RWPE1 (cell line): Measurements from ENCODE around the gene SZT2.
A peak's percentile ranks its signal among the peaks of the same experiment; 100 is the strongest.

Experiments used
- CTCF ChIA-PET: fragments of 350-600 bp; sonication (Branson Sonifier 250); formaldehyde crosslinking; extraction: SDS; loops from one replicate; lab custom pipeline; 2021; lab: Yijun Ruan, JAX
- POLR2A ChIA-PET: fragments of 400-600 bp; formaldehyde crosslinking; extraction: SDS; loops from one replicate; lab custom pipeline; 2020; ENCODE audit warnings: antibody characterized with exemption; ENCODE audit not compliant: low non-redundant PET; lab: Yijun Ruan, JAX
- DNase-seq: peaks from one replicate; pipeline ENCODE4 v3.0.0; 2012; ENCODE audit warnings: low spot score
- H3K27ac ChIP-seq: fragments of 450-650 bp; 2 replicates; pipeline ENCODE4 v1.5.1; 2017
- TF ChIP-seq, protein P1 (sequence below): fragments of 450-650 bp; conservative IDR thresholded peaks from 2 replicates; pipeline ENCODE4 v1.5.1; 2017; ENCODE audit warnings: low read depth, mild to moderate bottlenecking

Gene SZT2

GRCh38 chr1:43446881-43447835 is 57.5 kb downstream of the SZT2 start:
- TF ChIP-seq, protein P1, sequence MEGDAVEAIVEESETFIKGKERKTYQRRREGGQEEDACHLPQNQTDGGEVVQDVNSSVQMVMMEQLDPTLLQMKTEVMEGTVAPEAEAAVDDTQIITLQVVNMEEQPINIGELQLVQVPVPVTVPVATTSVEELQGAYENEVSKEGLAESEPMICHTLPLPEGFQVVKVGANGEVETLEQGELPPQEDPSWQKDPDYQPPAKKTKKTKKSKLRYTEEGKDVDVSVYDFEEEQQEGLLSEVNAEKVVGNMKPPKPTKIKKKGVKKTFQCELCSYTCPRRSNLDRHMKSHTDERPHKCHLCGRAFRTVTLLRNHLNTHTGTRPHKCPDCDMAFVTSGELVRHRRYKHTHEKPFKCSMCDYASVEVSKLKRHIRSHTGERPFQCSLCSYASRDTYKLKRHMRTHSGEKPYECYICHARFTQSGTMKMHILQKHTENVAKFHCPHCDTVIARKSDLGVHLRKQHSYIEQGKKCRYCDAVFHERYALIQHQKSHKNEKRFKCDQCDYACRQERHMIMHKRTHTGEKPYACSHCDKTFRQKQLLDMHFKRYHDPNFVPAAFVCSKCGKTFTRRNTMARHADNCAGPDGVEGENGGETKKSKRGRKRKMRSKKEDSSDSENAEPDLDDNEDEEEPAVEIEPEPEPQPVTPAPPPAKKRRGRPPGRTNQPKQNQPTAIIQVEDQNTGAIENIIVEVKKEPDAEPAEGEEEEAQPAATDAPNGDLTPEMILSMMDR, result no peak
- peak overlapping the region; percentile 98 for H3K27ac ChIP-seq
- DNase-seq, result no peak
- POLR2A ChIA-PET, result interaction anchor here (0.6 kb wide), 1 partner anchor 432 kb away, joined by 3 read pairs; no protein-coding TSS in a partner anchor
- CTCF ChIA-PET, result no interaction called here

DNA sequence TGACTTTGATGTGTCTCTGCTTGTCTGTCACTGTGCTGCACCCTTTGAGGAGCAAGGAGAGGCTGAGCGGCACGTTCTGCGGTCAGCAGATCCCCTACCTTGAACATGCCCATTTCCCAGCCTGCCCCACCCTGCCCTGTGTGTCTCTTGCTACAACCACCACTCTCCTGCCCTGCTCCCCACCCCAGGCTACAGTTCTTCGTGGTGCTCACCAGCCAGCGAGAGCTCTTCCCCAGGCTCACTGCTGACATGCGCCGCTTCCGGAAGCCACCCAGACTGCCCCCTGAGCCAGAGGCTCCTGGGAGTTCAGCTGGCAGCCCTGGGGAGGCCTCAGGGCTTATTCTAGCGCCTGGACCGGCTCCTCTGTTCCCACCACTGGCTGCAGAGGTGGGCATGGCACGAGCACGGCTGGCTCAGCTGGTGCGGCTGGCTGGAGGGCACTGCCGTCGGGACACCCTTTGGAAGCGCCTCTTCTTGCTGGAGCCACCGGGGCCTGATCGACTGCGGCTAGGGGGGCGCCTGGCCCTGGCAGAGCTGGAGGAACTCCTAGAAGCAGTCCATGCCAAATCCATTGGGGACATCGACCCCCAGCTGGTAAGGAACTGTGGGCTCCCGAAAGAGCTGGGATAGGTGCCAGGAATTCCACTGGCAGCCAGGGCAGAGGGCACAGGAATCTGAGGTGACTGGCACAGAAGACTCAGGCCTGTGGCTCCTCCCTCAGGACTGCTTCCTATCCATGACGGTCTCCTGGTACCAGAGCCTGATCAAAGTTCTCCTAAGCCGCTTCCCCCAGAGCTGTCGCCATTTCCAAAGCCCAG is 58.4 kb downstream of the SZT2 start:
- POLR2A ChIA-PET, result no interaction called here
- CTCF ChIA-PET, result interaction anchor here (0.6 to 0.9 kb wide), 3 partner anchors 9 to 1363 kb away, joined by 3 to 4 read pairs (median 4); no protein-coding TSS in a partner anchor
- TF ChIP-seq, protein P1, result no peak
- peak overlapping the region; percentile 98 for H3K27ac ChIP-seq
- no peak for DNase-seq

DNA sequence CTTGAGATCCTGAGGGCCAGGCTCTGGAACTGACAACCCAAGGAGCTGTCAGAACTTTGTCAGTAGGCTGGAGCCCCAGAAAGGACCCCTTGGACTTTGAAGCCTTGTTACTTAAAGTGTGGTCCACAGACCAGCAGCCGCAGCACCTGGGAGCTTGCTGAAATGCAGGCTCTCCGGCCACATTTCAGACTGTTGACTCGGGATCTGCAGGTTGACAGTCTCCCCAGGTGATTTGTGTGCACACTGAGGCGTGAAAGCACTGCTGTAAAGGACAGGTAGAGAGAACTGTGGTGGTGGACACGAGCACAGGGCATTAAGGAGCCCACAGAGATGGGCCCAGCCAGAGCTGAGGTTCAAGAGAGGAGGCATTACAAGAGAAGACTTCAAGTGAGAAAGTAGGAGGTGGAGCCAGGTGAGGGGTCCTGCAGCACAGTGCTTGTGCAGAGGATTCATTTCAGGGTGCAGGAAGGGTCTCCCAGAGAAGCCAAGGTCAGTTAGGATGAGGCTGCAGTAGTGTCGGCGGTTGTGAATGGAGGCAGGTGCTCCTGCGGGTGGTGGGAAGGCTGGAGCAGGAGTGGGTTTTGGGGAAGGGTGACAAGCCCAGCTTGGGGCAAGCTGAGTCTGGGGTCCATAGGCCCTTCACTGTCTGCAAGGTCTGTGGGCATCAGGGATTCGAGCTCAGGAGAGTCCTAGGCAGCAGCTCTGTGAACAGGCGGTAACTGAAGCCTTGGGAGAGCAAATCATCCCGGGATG is 59.4 kb downstream of the SZT2 start:
- peak overlapping the region; percentile 98 for H3K27ac ChIP-seq
- ChIA-PET CTCF (interaction anchor here (0.6 to 0.9 kb wide), 2 partner anchors 10 to 112 kb away, joined by 3 to 4 read pairs; no protein-coding TSS in a partner anchor), POLR2A (no interaction called here)
- no peak for DNase-seq
- TF ChIP-seq, protein P1, result no peak

- ChIA-PET CTCF (no interaction called here), POLR2A (no interaction called here)
- peak overlapping the region; percentile 98 for H3K27ac ChIP-seq
- no peak for DNase-seq
- TF ChIP-seq, protein P1, result no peak
These were observed 60.0 kb downstream of the SZT2 start for GRCh38 chr1:43449708-43450069.

DNA sequence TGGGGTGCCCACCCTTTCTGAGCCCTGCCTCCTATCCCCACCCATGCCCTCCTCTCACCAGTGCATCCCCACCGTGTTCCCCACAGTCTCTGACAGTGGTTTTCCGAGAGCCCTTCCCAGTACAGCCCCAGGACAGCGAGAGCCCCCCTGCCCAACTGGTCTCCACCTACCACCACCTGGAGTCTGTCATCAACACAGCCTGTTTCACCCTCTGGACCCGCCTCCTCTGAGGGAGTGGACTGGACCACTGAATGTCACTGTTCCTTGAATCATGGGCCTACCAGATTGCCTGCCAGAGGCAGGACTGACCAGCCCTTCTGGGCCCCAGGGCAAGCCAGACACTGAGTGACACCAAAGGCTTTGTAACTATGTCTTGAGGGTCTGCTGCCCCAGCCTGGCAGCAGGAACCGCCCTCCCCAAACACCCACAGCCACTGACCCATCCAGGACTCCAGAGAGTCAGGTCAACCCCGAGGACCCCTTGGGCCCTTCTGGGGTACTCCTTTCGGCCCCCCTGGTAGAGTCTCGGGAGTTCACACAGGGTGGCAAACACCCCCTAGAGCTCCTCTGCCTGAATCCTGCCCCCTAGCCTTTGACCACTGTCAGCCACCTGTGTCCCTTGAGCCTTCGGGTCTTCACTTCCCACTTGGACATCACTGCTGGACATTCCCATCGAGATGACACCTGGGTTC is 60.7 kb downstream of the SZT2 start:
- peak overlapping the region; percentile 98 for H3K27ac ChIP-seq
- ChIA-PET CTCF (no interaction called here), POLR2A (no interaction called here)
- DNase-seq, result no peak
- TF ChIP-seq, protein P1, result no peak
